Measurements from ENCODE around the gene SOX21. TPM values are rescaled to one million over a fixed set of nuclear protein-coding genes. Genes with fewer than 3 reads are reported as not detected.
A peak's percentile ranks its signal among the peaks of the same experiment; 100 is the strongest.

The SOX21 gene
- total RNA-seq = not detected in 2 replicates
- long read RNA-seq = 0 reads

DNA sequence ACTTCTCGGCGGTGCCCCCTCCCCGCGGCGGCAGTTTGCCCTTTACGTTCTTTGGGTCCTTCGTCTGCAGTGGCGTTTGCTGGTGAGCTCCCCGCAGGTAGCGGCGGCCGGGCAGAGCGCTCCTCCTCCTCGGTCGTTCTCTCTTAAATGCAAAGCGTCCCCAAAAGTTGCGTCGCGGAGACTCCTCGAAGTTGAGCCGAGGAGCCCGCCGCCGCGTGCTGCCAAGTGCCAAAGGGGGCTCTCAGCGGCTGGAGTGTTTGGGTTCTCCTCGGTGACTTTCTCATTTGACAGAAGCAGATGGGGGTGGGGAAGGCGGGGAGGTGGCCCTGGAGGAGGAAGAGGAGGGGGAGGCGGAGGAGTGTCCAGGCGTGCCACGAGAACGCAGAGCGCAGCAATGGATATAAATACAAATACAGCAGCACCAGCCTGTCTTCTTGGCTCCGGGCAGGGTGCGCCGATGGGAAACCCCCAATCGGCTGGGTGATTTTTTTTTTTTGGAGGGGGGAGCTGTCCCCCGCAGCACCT is at the start of gene SOX21:
Gene SOX21 (minus strand): TSS at position 259 of the 525 bp plus-strand sequence. CDS start 496 bp downstream, outside the sequence.
- Mint-ChIP-seq H3K27ac (ENCODE audit: unreplicated experiment) (no peak within 1 kb of the TSS), H3K27me3 (ENCODE audit: unreplicated experiment) (peaks cover 81% of the 10 kb centered on the region), H3K4me3 (ENCODE audit: unreplicated experiment) (peak within 1 kb of the TSS; percentile 66), H3K36me3 (ENCODE audit: unreplicated experiment) (no peaks in the 10 kb centered on the region), H3K9me3 (ENCODE audit: unreplicated experiment) (no peaks in the 10 kb centered on the region), H3K4me1 (ENCODE audit: unreplicated experiment) (peaks cover 31% of the 10 kb centered on the region)
- DNase-seq (ENCODE audit: extremely low spot score, unreplicated experiment) = peak; percentile 53
- no peak for TF ChIP-seq CTCF (IDR thresholded peaks at IDR 0.05)

DNA sequence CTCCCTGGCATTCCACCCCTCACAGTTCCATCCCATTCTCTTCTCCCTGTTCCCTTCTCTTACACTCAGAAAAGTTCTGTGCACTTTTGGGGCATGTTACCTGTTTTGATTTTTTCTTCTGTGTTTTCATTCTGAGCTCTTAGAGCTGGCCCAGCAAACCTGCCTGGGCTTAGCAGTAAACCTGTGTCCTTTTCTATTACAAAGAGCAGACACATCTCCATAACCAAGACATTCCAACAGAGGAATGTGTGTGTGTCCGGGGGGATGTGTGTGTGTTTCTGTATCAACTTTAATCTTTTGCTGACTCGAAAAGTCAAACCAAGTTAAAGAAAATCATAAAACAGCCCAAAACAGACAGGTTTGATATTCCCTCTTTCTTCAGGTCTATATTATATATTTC is 49.1 kb upstream of the SOX21 start:
- DNase-seq (ENCODE audit: extremely low spot score, unreplicated experiment) = no peak
- H3K36me3 Mint-ChIP-seq (ENCODE audit: unreplicated experiment) = no peaks in the 10 kb centered on the region
- H3K9me3 Mint-ChIP-seq (ENCODE audit: unreplicated experiment) = no peaks in the 10 kb centered on the region
- no peak for TF ChIP-seq CTCF (IDR thresholded peaks at IDR 0.05)
- H3K4me1 Mint-ChIP-seq (ENCODE audit: unreplicated experiment) = no peaks in the 10 kb centered on the region
- H3K4me3 Mint-ChIP-seq (ENCODE audit: unreplicated experiment) = no peak overlapping the region
- peaks cover 42% of the 10 kb centered on the region for H3K27me3 Mint-ChIP-seq (ENCODE audit: unreplicated experiment)
- no peak overlapping the region for H3K27ac Mint-ChIP-seq (ENCODE audit: unreplicated experiment)

DNA sequence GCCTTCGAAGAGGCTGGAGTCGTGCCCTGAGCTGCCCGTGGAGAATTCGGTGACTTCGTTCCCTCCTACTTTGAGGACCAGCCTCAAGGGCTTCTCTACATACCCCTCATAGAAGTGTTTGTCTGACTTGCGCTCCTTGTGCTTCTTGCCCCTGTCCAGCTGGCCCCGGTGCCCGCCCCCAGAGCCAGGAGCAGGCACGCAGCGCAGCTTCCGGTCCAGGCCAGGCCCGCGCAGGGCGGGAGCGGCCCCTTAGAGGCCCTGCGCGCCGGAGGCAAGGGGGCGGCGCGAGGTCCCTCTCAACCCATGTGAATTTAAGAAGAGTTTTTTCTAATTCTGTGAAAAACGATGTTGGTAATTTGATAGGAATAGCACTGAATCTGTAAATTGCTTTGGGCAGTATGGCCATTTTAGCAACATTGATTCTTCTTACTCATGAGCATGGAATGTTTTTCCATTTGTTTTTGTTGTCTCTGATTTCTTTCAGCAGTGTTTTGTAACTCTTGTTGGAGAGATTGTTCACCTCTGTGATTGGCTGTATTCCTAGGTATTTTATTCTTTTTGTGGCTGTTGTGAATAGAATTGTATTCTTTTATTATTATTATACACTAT is 46.9 kb upstream of the SOX21 start:
- Mint-ChIP-seq H3K4me3 (ENCODE audit: unreplicated experiment) (no peak overlapping the region), H3K36me3 (ENCODE audit: unreplicated experiment) (no peaks in the 10 kb centered on the region), H3K9me3 (ENCODE audit: unreplicated experiment) (no peaks in the 10 kb centered on the region), H3K27ac (ENCODE audit: unreplicated experiment) (no peak overlapping the region), H3K27me3 (ENCODE audit: unreplicated experiment) (peaks cover 46% of the 10 kb centered on the region), H3K4me1 (ENCODE audit: unreplicated experiment) (no peaks in the 10 kb centered on the region)
- no peak for DNase-seq (ENCODE audit: extremely low spot score, unreplicated experiment)
- no peak for TF ChIP-seq CTCF (IDR thresholded peaks at IDR 0.05)

- Mint-ChIP-seq H3K27me3 (ENCODE audit: unreplicated experiment) (peaks cover 46% of the 10 kb centered on the region), H3K4me1 (ENCODE audit: unreplicated experiment) (no peaks in the 10 kb centered on the region), H3K4me3 (ENCODE audit: unreplicated experiment) (no peak overlapping the region), H3K27ac (ENCODE audit: unreplicated experiment) (no peak overlapping the region), H3K36me3 (ENCODE audit: unreplicated experiment) (no peaks in the 10 kb centered on the region), H3K9me3 (ENCODE audit: unreplicated experiment) (no peaks in the 10 kb centered on the region)
- DNase-seq (ENCODE audit: extremely low spot score, unreplicated experiment) = no peak
- TF ChIP-seq CTCF (IDR thresholded peaks at IDR 0.05) = no peak
Measured at GRCh38 chr13:94758436-94758960, 46.2 kb upstream of the SOX21 start.

DNA sequence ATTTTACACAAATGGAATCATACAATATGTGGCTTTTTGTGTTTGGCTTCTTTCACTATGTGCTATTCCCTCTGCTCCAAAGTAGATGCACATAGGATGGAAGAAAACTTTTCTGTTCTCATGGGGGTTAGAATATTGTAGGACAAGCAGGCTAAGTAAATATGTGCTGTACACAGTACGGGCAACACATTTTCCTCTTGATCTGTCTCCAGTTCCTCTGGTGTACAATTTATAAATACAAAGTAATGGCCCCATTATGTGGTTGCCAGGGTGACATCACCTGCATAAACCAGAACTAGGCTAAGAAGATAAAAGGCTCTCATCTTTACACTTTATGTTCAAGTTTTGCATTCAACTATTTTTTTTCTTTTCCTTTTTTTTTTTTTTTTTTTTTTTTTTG is 41.0 kb upstream of the SOX21 start:
- H3K4me1 Mint-ChIP-seq (ENCODE audit: unreplicated experiment) = no peaks in the 10 kb centered on the region
- no peak overlapping the region for H3K4me3 Mint-ChIP-seq (ENCODE audit: unreplicated experiment)
- peaks cover 47% of the 10 kb centered on the region for H3K27me3 Mint-ChIP-seq (ENCODE audit: unreplicated experiment)
- no peak for DNase-seq (ENCODE audit: extremely low spot score, unreplicated experiment)
- H3K36me3 Mint-ChIP-seq (ENCODE audit: unreplicated experiment) = no peaks in the 10 kb centered on the region
- TF ChIP-seq CTCF (IDR thresholded peaks at IDR 0.05) = no peak
- no peaks in the 10 kb centered on the region for H3K9me3 Mint-ChIP-seq (ENCODE audit: unreplicated experiment)
- H3K27ac Mint-ChIP-seq (ENCODE audit: unreplicated experiment) = no peak overlapping the region
